Effector memory CD4-positive, alpha-beta T cell (primary cell): Measurements from ENCODE around the gene COMMD1.
"Not testable (repeated sequence)": the region's sequence is repeated elsewhere in the genome, so short reads cannot be mapped to it uniquely, and the experiment has no call there.

Experiments
- DNase-seq, 3 donors: peaks; one replicate each; pipeline ENCODE4 v3.0.0-alpha.2; 2020
- H3K27ac ChIP-seq: 2 replicates; pipeline ENCODE4 v1.7.0; 2013; ENCODE audit warnings: mild to moderate bottlenecking, low read length, moderate library complexity; ENCODE audit not compliant: insufficient read depth, poor library complexity, severe bottlenecking
- H3K27me3 ChIP-seq: replicated peaks from 2 replicates; pipeline ENCODE4 v1.7.0; 2013; ENCODE audit warnings: mild to moderate bottlenecking, low read length; ENCODE audit not compliant: insufficient read depth, control insufficient read depth, poor library complexity, severe bottlenecking
- H3K36me3 ChIP-seq: 2 replicates; pipeline ENCODE4 v1.7.0; 2013; ENCODE audit warnings: mild to moderate bottlenecking, low read length, moderate library complexity; ENCODE audit not compliant: control insufficient read depth, insufficient read depth
- H3K4me1 ChIP-seq: 2 replicates; pipeline ENCODE4 v1.7.0; 2013; ENCODE audit warnings: low read length, mild to moderate bottlenecking; ENCODE audit not compliant: control insufficient read depth, insufficient read depth, poor library complexity, severe bottlenecking
- H3K4me3 ChIP-seq: 2 replicates; pipeline ENCODE4 v1.7.0; 2013; ENCODE audit warnings: low read length, low read depth, mild to moderate bottlenecking; ENCODE audit not compliant: insufficient read depth, poor library complexity, severe bottlenecking
- H3K9me3 ChIP-seq: 2 replicates; pipeline ENCODE4 v1.7.0; 2013; ENCODE audit warnings: mild to moderate bottlenecking, low read length, moderate library complexity; ENCODE audit not compliant: control insufficient read depth

Gene COMMD1

DNA sequence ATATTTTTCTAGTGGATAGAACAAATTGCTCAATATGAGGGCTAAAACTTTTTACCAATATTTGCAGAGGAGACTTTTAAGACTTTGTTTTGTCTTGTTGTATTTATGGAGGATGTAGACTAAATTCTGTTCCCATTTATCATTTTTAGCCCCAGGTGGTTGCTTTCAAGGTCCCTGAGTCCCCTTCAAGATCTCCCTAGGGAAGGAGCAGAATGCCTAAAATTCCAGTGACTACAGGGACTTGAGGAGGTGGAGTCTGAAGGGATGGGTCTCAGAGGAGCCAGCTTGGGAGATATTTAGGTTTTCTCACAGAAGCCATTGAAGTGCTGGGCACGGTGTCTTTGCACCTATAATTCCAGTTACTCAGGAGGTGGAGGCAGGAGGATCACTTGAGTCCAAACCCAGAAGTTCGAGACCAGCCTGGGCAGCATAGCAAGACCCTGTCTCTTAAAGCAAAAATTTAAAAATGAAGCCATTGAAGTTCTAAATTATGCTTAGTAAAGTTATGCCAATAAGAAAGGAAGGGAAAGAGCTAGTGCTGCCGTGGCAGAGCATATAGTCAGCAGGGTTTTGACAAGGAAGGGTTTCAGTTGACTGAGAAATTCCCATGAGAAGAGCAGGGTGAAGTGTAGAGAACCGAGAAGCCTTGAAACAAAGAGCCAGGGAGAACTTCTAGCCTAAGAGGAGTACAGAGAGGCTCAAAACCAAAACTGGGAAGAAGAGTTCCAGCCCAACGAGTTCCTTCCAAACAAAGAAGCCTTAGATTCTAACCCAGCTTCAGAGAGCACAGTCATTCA lies 43.4 kb downstream of the COMMD1 start:
- H3K27ac ChIP-seq = no peak overlapping the region
- H3K4me1 ChIP-seq = no peaks in the 10 kb centered on the region
- no peak for DNase-seq
- H3K36me3 ChIP-seq = peaks cover 1% of the 10 kb centered on the region
- H3K9me3 ChIP-seq = no peaks in the 10 kb centered on the region
- no peak overlapping the region for H3K4me3 ChIP-seq
- H3K27me3 ChIP-seq = no peaks in the 10 kb centered on the region

DNA sequence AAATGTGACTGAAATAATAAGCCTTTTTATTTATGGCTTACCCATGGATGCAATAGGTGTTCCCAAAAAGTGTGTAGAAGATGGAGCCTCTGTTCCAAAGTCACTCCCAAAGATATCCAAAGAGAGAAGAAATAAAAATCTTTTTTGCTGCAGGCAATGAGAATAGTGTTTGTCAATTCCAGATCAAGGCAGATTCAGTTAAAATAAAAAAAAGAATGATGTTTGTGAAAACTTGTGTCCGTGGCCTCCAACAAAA lies 43.9 kb downstream of the COMMD1 start:
- DNase-seq = no peak
- Histone ChIP-seq H3K27ac (no peak overlapping the region), H3K4me3 (no peak overlapping the region), H3K36me3 (no peaks in the 10 kb centered on the region), H3K4me1 (no peaks in the 10 kb centered on the region), H3K9me3 (no peaks in the 10 kb centered on the region), H3K27me3 (no peaks in the 10 kb centered on the region)

DNA sequence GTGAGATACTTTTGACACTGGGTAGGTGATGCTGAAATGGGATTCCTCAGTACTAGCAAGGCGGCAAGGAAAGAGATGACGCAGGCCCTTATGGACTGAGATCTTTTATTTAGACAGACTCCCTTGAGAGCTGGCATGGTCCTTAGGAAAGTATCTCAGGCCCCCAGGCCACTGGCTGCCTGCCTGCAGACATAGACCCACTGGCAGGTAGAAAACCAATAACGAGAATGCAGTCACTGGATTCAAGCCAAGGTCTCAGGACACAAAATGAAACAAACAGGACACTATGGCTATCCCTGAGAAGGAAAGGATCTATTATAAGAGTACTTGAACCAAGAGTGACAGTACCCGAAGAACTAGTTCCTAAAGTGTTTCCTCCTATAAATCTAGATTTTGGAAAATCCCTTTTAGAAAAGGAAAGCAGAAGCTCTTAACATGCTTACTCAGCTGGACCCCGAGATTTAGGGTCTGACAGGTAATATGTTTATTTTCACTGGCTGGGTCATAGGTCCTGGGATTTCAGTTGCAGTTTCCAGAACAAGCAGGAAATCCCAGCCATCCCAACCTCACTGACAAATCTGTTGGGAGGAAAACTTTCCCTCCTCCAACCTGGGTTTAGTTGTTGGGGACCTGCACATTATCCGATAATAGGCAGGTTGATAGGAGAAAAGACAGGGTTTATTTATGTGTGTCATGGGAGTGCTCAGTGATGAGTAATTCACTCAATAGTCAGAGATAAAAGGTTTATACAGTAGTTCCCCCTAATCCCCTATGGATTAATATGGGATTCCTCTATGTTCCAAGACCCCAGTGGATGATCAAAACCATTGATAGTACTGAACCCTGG lies 44.5 kb downstream of the COMMD1 start:
- Histone ChIP-seq H3K4me3 (no peak overlapping the region), H3K9me3 (no peaks in the 10 kb centered on the region), H3K27me3 (no peaks in the 10 kb centered on the region), H3K4me1 (no peaks in the 10 kb centered on the region), H3K27ac (no peak overlapping the region), H3K36me3 (no peaks in the 10 kb centered on the region)
- DNase-seq = no peak

DNA sequence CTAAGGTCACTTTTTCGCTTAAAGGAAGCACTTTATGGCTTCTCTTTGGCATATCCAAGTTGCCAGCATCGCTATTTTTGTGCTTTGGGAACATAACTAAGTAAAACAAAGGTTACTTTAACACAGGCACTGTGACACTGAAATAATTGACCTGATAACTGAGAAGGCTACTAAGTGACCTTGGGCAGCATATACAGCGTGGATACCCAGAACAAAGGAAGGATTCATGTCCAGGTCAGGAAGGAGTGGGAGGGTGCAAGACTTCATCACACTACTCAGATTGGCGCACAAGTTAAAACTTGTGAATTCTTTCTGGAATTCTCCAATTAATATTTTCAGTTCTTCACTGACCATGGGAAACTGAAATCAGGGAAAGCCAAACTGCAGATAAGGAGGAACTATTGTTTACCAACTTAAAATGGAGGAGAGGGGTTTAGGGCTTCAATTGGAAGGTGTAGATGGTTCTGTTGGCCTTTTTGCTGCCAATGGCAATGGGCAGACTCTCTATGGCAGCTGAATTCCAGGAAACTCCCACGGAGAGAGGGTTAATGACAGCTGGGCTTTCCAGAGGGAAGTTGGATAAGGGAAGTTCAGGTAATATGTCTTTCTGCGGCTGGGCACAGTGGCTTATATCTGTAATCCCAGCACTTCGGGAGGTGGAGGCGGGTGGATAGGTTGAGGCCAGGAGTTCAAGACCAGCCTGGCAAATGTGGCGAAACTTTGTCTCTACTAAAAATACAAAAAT lies 45.3 kb downstream of the COMMD1 start:
- no peak for DNase-seq
- H3K4me3 ChIP-seq = no peak overlapping the region

DNA sequence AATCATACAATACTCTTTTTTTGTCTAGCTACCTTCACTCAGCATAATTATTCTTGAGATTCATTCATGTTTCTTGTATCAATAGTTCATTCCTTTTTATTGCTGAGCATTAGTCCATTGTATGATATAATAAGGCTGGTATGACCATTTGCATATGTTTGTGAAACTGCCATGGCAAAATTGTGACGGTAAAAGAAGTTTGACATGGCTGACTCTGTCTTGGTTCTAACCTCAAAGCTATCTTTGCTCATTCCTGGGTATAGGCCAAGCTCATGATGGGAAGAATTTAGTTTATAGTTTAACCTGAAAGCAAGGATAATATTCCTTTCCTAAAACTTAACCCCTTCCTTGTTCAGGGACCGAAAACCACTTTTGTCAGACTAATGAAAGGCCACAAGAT lies 46.4 kb downstream of the COMMD1 start:
- DNase-seq = no peak
- H3K4me1 ChIP-seq = no peaks in the 10 kb centered on the region
- H3K27ac ChIP-seq = no peak overlapping the region
- H3K9me3 ChIP-seq = no peaks in the 10 kb centered on the region
- no peak overlapping the region for H3K4me3 ChIP-seq
- no peaks in the 10 kb centered on the region for H3K27me3 ChIP-seq
- H3K36me3 ChIP-seq = no peaks in the 10 kb centered on the region

More for the DNA sequence above, 45.3 kb downstream of the COMMD1 start:
- Histone ChIP-seq H3K9me3 (no peaks in the 10 kb centered on the region), H3K36me3 (no peaks in the 10 kb centered on the region), H3K27ac (no peak overlapping the region), H3K27me3 (no peaks in the 10 kb centered on the region), H3K4me1 (no peaks in the 10 kb centered on the region)

DNA sequence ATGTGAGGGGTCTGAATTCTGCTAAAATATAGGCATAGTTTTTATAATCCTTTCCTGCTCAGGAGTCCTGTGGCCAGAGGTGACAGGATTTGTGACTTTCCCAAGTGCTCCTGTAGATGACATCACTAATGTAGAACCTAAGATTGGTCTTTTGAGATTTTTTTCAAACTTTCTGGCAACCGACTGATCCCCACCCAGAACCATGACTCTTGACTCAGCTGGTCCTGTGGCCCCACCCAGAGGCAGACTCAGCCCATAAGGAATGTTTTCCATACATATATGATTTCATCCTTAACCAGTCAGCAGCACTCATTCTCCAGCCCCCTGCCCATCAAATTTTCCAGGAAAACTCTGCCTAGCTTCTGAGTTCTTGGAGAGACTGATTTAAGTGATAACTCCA lies 46.8 kb downstream of the COMMD1 start:
- Histone ChIP-seq H3K9me3 (no peaks in the 10 kb centered on the region), H3K36me3 (no peaks in the 10 kb centered on the region), H3K27ac (no peak overlapping the region), H3K4me3 (no peak overlapping the region), H3K4me1 (no peaks in the 10 kb centered on the region), H3K27me3 (no peaks in the 10 kb centered on the region)
- DNase-seq = no peak

DNA sequence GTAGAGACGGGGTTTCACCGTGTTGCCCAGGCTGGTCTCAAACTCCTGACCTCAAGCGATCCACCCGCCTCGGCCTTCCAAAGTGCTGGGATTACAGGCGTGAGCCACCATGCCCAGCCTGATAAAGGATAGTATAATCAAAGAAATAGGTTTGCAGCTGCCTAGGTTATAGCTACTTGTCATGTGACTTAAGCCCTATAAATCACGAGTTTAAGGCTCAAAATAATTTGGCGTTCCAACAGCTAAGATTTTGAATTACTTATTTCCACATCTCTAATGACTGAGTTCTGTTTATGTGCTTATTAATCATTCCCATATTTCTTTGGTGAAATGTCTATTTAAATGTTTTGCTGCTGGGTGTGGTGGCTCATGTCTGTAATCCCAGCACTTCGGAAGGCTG lies 49.4 kb downstream of the COMMD1 start:
- DNase-seq, H3K27me3 ChIP-seq, H3K27ac ChIP-seq, H3K4me3 ChIP-seq, H3K4me1 ChIP-seq, H3K36me3 ChIP-seq, H3K9me3 ChIP-seq: not testable (repeated sequence)

DNA sequence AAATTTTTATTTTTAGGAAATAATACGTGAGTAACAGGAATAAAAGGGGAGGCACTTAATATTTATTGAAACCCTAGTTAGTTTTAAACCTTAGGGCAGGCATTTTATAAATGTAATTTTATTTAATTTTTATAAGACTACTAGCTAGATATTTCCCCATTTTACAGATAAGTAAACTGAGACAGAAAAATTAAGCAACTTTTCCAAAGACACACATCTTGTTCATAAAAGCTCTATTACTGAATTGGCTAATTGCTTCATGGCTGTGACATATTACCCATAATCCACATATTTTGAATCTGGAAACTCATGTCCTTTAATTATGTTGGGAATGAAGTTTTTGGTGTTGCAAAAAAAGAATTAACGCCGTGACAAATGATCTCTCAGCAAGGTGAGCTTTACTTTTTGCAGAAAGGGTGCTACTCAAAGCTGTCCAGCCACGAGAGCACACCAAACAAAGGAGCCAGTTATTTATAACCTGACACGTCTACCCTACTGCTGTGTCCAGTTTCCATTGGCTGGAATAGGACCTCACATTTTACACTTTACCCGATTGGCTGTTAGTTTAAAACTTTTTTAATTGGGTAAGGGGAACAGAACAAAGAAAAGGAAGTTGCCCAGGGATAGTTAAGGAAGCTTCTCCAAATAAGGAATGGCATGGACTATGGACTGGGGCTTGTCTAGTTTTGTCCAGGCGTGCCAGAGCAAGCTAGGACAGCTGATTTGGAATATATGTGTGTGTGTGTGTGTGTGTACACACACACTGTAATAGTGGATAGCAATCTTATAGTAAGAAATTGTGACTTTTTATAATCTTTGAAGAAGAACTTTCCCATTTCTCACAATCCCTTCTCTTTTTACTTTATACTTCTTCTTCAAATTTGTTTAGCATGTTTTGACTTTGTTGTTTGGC lies 54.2 kb downstream of the COMMD1 start:
- H3K36me3 ChIP-seq = no peaks in the 10 kb centered on the region
- no peaks in the 10 kb centered on the region for H3K4me1 ChIP-seq
- no peaks in the 10 kb centered on the region for H3K9me3 ChIP-seq
- H3K4me3 ChIP-seq = no peak overlapping the region
- no peak for DNase-seq
- no peak overlapping the region for H3K27ac ChIP-seq
- H3K27me3 ChIP-seq = no peaks in the 10 kb centered on the region

DNA sequence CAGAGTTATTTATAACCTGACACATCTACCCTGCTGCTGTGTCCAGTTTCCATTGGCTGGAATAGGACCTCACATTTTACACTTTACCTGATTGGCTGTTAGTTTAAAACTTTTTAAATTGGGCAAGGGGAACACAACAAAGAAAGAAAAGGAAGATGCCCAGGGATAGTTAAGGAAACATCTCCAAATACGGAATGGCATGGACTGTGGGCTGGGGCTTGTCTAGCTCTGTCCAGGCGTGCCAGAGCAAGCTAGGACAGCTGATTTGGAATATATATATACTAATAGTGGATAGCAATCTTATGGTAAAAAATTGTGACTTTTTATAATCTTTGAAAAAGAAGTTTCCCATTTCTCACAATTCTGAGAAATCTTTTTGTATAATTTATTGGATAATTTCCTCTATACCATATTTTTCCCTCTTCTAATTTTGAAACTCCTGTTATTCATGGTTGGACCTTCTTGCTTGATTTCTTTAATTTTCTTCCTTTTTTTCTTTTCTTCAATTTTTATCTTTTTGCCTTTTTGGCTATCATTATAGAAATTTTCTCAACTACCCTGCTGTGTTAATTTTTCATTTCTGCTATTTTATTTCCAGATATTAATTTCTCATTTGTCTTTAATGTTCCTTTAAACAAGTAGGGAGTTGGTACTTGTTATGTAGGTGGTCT lies 55.9 kb downstream of the COMMD1 start:
- Histone ChIP-seq H3K9me3 (no peaks in the 10 kb centered on the region), H3K27me3 (no peaks in the 10 kb centered on the region), H3K4me3 (no peak overlapping the region), H3K27ac (no peak overlapping the region), H3K36me3 (no peaks in the 10 kb centered on the region), H3K4me1 (no peaks in the 10 kb centered on the region)
- no peak for DNase-seq
